ENCODE results near the gene SMU1. TPM values are rescaled to one million over a fixed set of nuclear protein-coding genes. Genes with fewer than 3 reads are reported as not detected.

Gene SMU1
- total RNA-seq, 2 experiments from 2014 or later = 22.0 to 27.9 TPM

DNA sequence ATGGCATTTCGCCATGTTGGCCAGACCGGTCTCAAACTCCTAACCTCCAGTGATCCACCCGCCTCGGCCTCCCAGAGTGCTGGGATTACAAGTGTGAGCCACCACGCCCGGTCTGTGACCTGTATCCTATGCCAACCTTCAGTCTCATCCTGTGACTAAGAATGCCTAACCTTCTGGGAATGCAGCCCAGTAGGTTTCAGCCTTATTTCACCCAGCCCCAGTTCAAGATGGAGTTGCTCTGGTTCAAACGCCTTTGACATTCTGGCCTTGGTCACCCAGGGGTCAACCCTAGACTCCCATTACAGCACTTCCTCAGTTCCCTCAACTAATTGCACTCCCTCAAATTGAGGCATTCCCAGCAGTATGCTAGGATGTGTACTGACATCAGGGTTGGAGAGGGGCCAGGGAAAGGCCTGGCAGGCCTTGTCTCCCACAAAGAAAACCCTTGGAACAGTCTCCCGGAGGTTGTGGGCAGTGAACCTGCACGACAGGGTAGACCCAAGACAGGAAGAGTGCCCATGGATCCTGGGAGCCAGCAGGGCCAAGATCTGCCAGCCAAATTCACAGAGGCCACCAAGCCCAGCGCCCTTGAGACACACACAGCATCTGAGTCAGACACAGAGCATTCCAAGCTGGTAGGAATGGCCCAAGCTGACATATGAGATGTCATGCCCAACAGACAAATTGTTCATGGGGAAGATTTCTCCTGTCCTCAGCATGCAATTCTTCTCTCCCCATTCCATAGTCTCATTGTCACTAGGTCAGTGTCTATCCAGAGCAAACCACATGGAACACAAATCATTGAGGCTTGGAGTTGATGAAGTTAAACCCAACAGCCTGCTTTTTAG, 24.9 kb upstream of the SMU1 start:
- TF ChIP-seq, protein P1, sequence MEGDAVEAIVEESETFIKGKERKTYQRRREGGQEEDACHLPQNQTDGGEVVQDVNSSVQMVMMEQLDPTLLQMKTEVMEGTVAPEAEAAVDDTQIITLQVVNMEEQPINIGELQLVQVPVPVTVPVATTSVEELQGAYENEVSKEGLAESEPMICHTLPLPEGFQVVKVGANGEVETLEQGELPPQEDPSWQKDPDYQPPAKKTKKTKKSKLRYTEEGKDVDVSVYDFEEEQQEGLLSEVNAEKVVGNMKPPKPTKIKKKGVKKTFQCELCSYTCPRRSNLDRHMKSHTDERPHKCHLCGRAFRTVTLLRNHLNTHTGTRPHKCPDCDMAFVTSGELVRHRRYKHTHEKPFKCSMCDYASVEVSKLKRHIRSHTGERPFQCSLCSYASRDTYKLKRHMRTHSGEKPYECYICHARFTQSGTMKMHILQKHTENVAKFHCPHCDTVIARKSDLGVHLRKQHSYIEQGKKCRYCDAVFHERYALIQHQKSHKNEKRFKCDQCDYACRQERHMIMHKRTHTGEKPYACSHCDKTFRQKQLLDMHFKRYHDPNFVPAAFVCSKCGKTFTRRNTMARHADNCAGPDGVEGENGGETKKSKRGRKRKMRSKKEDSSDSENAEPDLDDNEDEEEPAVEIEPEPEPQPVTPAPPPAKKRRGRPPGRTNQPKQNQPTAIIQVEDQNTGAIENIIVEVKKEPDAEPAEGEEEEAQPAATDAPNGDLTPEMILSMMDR (conservative IDR thresholded peaks at IDR 0.05; ENCODE audit: low read length) = no peak
- TF ChIP-seq EZH2phosphoT487 (IDR thresholded peaks at IDR 0.05; ENCODE audit: borderline replicate concordance, low read depth, low read length) = no peak

DNA sequence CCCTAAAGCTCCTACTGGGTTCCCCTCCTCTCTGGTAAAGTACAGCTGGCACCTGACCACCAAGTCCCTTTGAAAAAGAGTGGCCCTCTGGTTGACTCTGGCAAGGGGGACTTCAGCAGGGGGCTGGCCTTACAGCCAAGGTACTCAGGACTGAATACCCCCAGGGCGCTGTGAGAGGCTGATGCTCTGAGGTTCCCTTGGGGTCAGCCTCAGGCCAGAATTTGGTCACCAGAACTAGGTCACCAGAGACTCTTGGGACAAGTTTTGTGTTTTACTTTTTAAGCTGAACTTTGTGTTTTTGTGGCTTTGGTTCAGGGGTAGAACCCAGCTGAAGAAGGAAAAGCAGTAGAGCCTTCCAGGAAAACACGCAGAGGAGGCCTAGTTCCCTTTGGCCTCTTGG, 23.3 kb upstream of the SMU1 start:
- ChIA-PET CTCF (ENCODE audit: unreplicated experiment) (no interaction called here), POLR2A (interaction anchor here (0.6 kb wide), 1 partner anchor 501 kb away, joined by 3 read pairs; no protein-coding TSS in a partner anchor)
- Histone ChIP-seq H3K4me3 (ENCODE audit: low read depth, low read length, poor library complexity, severe bottlenecking) (no peak overlapping the region), H3K4me1 (ENCODE audit: insufficient read depth, low read length, poor library complexity, severe bottlenecking) (no peaks in the 10 kb centered on the region), H3K36me3 (ENCODE audit: insufficient read depth, low read length) (no peaks in the 10 kb centered on the region), H3K27ac (ENCODE audit: low read depth, low read length, poor library complexity, severe bottlenecking) (no peak overlapping the region), H3K9me2 (ENCODE audit: insufficient read depth, low read length) (no peaks in the 10 kb centered on the region; the same call in 1 of the 2 replicates), H3K79me2 (ENCODE audit: insufficient read depth, low read depth, low read length) (no peaks in the 10 kb centered on the region), H3K9me3 (ENCODE audit: low read length) (no peaks in the 10 kb centered on the region), H4K20me1 (ENCODE audit: insufficient read depth, low read length) (no peaks in the 10 kb centered on the region), H3K4me2 (ENCODE audit: low read length) (no peak overlapping the region), H2AFZ (ENCODE audit: low read length) (no peak overlapping the region)
- no peak for DNase-seq (ENCODE audit: low spot score)
- intact Hi-C loops (cut with micrococcal nuclease; ENCODE audit: unreplicated experiment) = no loop called here
- BruUV-seq (replicated peaks) = no TSS peak
- TF ChIP-seq EZH2phosphoT487 (IDR thresholded peaks at IDR 0.05; ENCODE audit: borderline replicate concordance, low read depth, low read length) = no peak
- TF ChIP-seq, protein P1 (conservative IDR thresholded peaks at IDR 0.05; ENCODE audit: low read length) = no peak

More for the DNA sequence above, 24.9 kb upstream of the SMU1 start:
- no peaks in the 10 kb centered on the region for H3K9me3 ChIP-seq (ENCODE audit: low read length)
- H3K79me2 ChIP-seq (ENCODE audit: insufficient read depth, low read depth, low read length) = no peaks in the 10 kb centered on the region
- no peak for DNase-seq (ENCODE audit: low spot score)
- H3K9me2 ChIP-seq (ENCODE audit: insufficient read depth, low read length) = no peaks in the 10 kb centered on the region; the same call in 1 of the 2 replicates
- ChIA-PET CTCF (ENCODE audit: unreplicated experiment) (no interaction called here), POLR2A (interaction anchor here (0.6 kb wide), 1 partner anchor 10 kb away, joined by 3 read pairs; no protein-coding TSS in a partner anchor)
- H3K27ac ChIP-seq (ENCODE audit: low read depth, low read length, poor library complexity, severe bottlenecking) = no peak overlapping the region
- BruUV-seq (replicated peaks) = no TSS peak
- no peak overlapping the region for H2AFZ ChIP-seq (ENCODE audit: low read length)
- no peaks in the 10 kb centered on the region for H4K20me1 ChIP-seq (ENCODE audit: insufficient read depth, low read length)
- H3K4me2 ChIP-seq (ENCODE audit: low read length) = no peak overlapping the region
- intact Hi-C loops (cut with micrococcal nuclease; ENCODE audit: unreplicated experiment) = no loop called here
- H3K36me3 ChIP-seq (ENCODE audit: insufficient read depth, low read length) = no peaks in the 10 kb centered on the region
- no peaks in the 10 kb centered on the region for H3K4me1 ChIP-seq (ENCODE audit: insufficient read depth, low read length, poor library complexity, severe bottlenecking)
- H3K4me3 ChIP-seq (ENCODE audit: low read depth, low read length, poor library complexity, severe bottlenecking) = no peak overlapping the region

DNA sequence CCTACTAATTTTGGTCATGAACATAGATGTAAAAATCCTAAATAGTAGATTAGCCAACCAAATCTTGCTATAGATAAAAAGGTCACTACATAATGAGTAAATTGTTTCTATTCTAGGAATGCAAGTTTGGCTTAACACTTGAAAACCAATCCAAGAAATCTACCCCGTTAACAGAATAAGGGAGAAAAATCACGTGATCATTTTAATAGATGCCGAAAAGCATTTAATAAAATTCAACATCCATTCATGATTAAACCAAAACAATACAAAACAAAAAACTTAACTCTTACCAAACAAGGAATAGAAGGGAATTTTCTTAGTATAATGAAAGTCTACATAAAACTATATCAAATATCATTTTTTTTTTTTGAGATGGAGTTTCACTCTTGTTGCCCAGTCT, 20.7 kb upstream of the SMU1 start:
- H4K20me1 ChIP-seq (ENCODE audit: insufficient read depth, low read length) = no peaks in the 10 kb centered on the region
- H3K79me2 ChIP-seq (ENCODE audit: insufficient read depth, low read depth, low read length) = no peaks in the 10 kb centered on the region
- no peak overlapping the region for H3K27ac ChIP-seq (ENCODE audit: low read depth, low read length, poor library complexity, severe bottlenecking)
- H3K4me2 ChIP-seq (ENCODE audit: low read length) = no peak overlapping the region
- no peak for TF ChIP-seq EZH2phosphoT487 (IDR thresholded peaks at IDR 0.05; ENCODE audit: borderline replicate concordance, low read depth, low read length)
- TF ChIP-seq, protein P1 (conservative IDR thresholded peaks at IDR 0.05; ENCODE audit: low read length) = no peak
- no peak for DNase-seq (ENCODE audit: low spot score)
- no peaks in the 10 kb centered on the region for H3K36me3 ChIP-seq (ENCODE audit: insufficient read depth, low read length)
- no peak overlapping the region for H3K4me3 ChIP-seq (ENCODE audit: low read depth, low read length, poor library complexity, severe bottlenecking)
- BruUV-seq (replicated peaks) = no TSS peak
- H3K4me1 ChIP-seq (ENCODE audit: insufficient read depth, low read length, poor library complexity, severe bottlenecking) = no peaks in the 10 kb centered on the region
- H2AFZ ChIP-seq (ENCODE audit: low read length) = no peak overlapping the region
- POLR2A ChIA-PET = no interaction called here
- H3K9me2 ChIP-seq (ENCODE audit: insufficient read depth, low read length) = no peaks in the 10 kb centered on the region; the same call in 1 of the 2 replicates
- CTCF ChIA-PET (ENCODE audit: unreplicated experiment) = no interaction called here
- intact Hi-C loops (cut with micrococcal nuclease; ENCODE audit: unreplicated experiment) = no loop called here
- no peaks in the 10 kb centered on the region for H3K9me3 ChIP-seq (ENCODE audit: low read length)

All from OCI-LY7 (cell line).